SK-N-SH (cell line): ENCODE measurements around the gene BTBD6. TPM values are rescaled to one million over a fixed set of nuclear protein-coding genes. Genes with fewer than 3 reads are reported as not detected.

Experiments used
- CTCF ChIA-PET: fragments of 300-600, 350-600 bp; formaldehyde crosslinking; extraction: SDS; loops from one replicate; lab custom pipeline; 2021; lab: Yijun Ruan, JAX
- POLR2A ChIA-PET: fragments of 350-600 bp; sonication (Branson Sonifier 250); formaldehyde crosslinking; extraction: SDS; loops from one replicate; lab custom pipeline; 2020; ENCODE audit warnings: antibody characterized with exemption, inconsistent platforms; lab: Yijun Ruan, JAX
- DNase-seq: peaks from one replicate; pipeline ENCODE4 v3.0.0; 2012
- H2AFZ ChIP-seq: fragments of 200-600 bp; sonication (generic); 2 replicates; pipeline ENCODE4 v1.8.1; 2016; ENCODE audit warnings: antibody characterized with exemption, mild to moderate bottlenecking, low read depth
- H3F3A ChIP-seq: fragments of 200-600 bp; sonication (generic); replicated peaks from 2 replicates; pipeline ENCODE3; 2016; ENCODE audit warnings: antibody characterized with exemption, mild to moderate bottlenecking; ENCODE audit not compliant: insufficient read depth
- H3K27ac ChIP-seq, 2 experiments: fragments of 200-500 bp in 1 of 2; fragments of 200-600 bp in 1 of 2; sonication (Bioruptor generic) in 1 of 2; sonication (generic), shearing (Covaris generic) in 1 of 2; 2 replicates each; pipeline versions ENCODE4 v1.5.1 to v1.6.1; 2014 to 2016; ENCODE audit warnings: low read depth in 2 of 2, inconsistent platforms in 1 of 2, low read length in 1 of 2, mild to moderate bottlenecking in 1 of 2, mixed read lengths in 1 of 2
- H3K27me3 ChIP-seq: fragments of 200-600 bp; sonication (generic), shearing (Covaris generic); 2 replicates; pipeline ENCODE4 v1.6.1; 2016; ENCODE audit warnings: mixed run types; ENCODE audit not compliant: insufficient read depth
- H3K36me3 ChIP-seq, 2 experiments: fragments of 200-500 bp in 1 of 2; fragments of 200-600 bp in 1 of 2; sonication (Bioruptor generic) in 1 of 2; sonication (generic) in 1 of 2; replicated peaks in 1 of 2; 2 replicates each; pipeline versions ENCODE3 to v1.5.1; 2014 to 2016; ENCODE audit warnings: low read length in 1 of 2, mild to moderate bottlenecking in 1 of 2; ENCODE audit not compliant: insufficient read depth in 2 of 2, control insufficient read depth in 1 of 2
- H3K4me1 ChIP-seq, 2 experiments: fragments of 200-500 bp in 1 of 2; fragments of 200-600 bp in 1 of 2; sonication (Bioruptor generic) in 1 of 2; sonication (generic), shearing (Covaris generic) in 1 of 2; 2 replicates each; pipeline versions ENCODE4 v1.5.1 to v1.6.1; 2014 to 2016; ENCODE audit warnings: low read depth in 1 of 2, low read length in 1 of 2, mixed run types in 1 of 2; ENCODE audit not compliant: insufficient read depth in 2 of 2, control insufficient read depth in 1 of 2
- H3K4me2 ChIP-seq: fragments of 200-600 bp; sonication (generic), shearing (Covaris generic); 2 replicates; pipeline ENCODE4 v1.6.1; 2017; ENCODE audit warnings: mixed run types
- H3K4me3 ChIP-seq, 2 experiments: fragments of 200-500 bp in 1 of 2; fragments of 200-600 bp in 1 of 2; sonication (Bioruptor generic) in 1 of 2; sonication (generic), shearing (Covaris generic) in 1 of 2; 2 replicates each; pipeline versions ENCODE4 v1.5.1 to v1.8.1; 2014 to 2016; ENCODE audit warnings: low read depth in 2 of 2, inconsistent platforms in 1 of 2, low read length in 1 of 2, mild to moderate bottlenecking in 1 of 2, mixed read lengths in 1 of 2, moderate library complexity in 1 of 2
- H3K79me2 ChIP-seq: fragments of 200-600 bp; sonication (generic); 2 replicates; pipeline ENCODE4 v1.8.1; 2017; ENCODE audit warnings: mild to moderate bottlenecking; ENCODE audit not compliant: insufficient read depth
- H3K9ac ChIP-seq: fragments of 200-600 bp; sonication (generic); 2 replicates; pipeline ENCODE4 v1.6.1; 2017; ENCODE audit warnings: mixed run types
- H3K9me2 ChIP-seq: fragments of 200-600 bp; sonication (generic); 2 replicates; pipeline ENCODE4 v1.6.1; 2017; ENCODE audit warnings: mixed run types
- H3K9me3 ChIP-seq: fragments of 200-600 bp; sonication (generic); 2 replicates; pipeline ENCODE4 v1.6.1; 2017; ENCODE audit warnings: mixed run types, mild to moderate bottlenecking, moderate library complexity
- H4K20me1 ChIP-seq: fragments of 200-600 bp; sonication (generic); 2 replicates; pipeline ENCODE4 v1.6.1; 2017; ENCODE audit warnings: mild to moderate bottlenecking, mixed run types; ENCODE audit not compliant: insufficient read depth
- CHD2 ChIP-seq: fragments of 150-350 bp; IDR thresholded peaks from 2 replicates; pipeline ENCODE4 v1.6.1; 2018; ENCODE audit warnings: low read length; ENCODE audit not compliant: partially characterized antibody
- IRF3 ChIP-seq: fragments of 150-350 bp; IDR thresholded peaks from 2 replicates; pipeline ENCODE4 v1.6.1; 2016; ENCODE audit warnings: mild to moderate bottlenecking, low read depth, low read length
- MAX ChIP-seq: IDR thresholded peaks from 2 replicates; pipeline ENCODE4 v1.4.0; 2012; ENCODE audit warnings: low read depth
- RFX5 ChIP-seq: IDR thresholded peaks from 2 replicates; pipeline ENCODE4 v1.6.1; 2012; ENCODE audit warnings: mild to moderate bottlenecking, improper control_type of control experiment, low read length
- SMC3 ChIP-seq: IDR thresholded peaks from 2 replicates; pipeline ENCODE4 v1.6.1; 2012; ENCODE audit warnings: low read depth, low read length, improper control_type of control experiment
- USF2 ChIP-seq: fragments of 150-350 bp; IDR thresholded peaks from 2 replicates; pipeline ENCODE4 v1.6.1; 2017; ENCODE audit warnings: antibody characterized with exemption, low read length, low read depth, borderline replicate concordance
- YY1 ChIP-seq: IDR thresholded peaks from 2 replicates; pipeline ENCODE4 v1.4.0; 2012; ENCODE audit warnings: low read depth, mild to moderate bottlenecking
- WGBS: methylation state at CpG from one replicate; pipeline ENCODE4 v1.1.6; 2017; ENCODE audit warnings: low lambda C conversion rate; 5-methylcytosine and 5-hydroxymethylcytosine counted together
- polyA plus RNA-seq, 3 experiments: library from polyadenylated mRNA; depleted of rRNA; stranded (reverse); fragments of >200 nt; gene quantifications; 2 replicates each; pipeline ENCODE4 v1.2.3, GENCODE V29; 2012

Gene BTBD6
- polyA plus RNA-seq, 1 of the 3 experiments (the other 2 are of a cell fraction) = 20.9 TPM

- Histone ChIP-seq H3K4me3 (peak overlapping the region; percentile 54 to 58), H3K27ac (no peak overlapping the region; a peak in 1 of 4 replicates), H3K36me3 (peaks cover 14 to 44% of the 10 kb centered on the region in 2 experiments), H3F3A (peaks cover 3% of the 10 kb centered on the region), H3K27me3 (no peaks in the 10 kb centered on the region), H3K9ac (peak overlapping the region; percentile 53; the same call in 1 of the 2 replicates), H3K4me2 (peak overlapping the region; percentile 85), H3K9me3 (no peaks in the 10 kb centered on the region), H4K20me1 (0 out of 2 replicates have a peak, but pooled peaks cover 7% of the 10 kb centered on the region), H2AFZ (no peak overlapping the region), H3K9me2 (no peaks in the 10 kb centered on the region), H3K79me2 (peaks cover 41% of the 10 kb centered on the region; the same call in 1 of the 2 replicates), H3K4me1 (peaks cover 8 to 11% of the 10 kb centered on the region in 2 experiments; a peak in 2 of 4 replicates)
- CTCF ChIA-PET = interaction anchor here (0.9 to 1.5 kb wide), 9 partner anchors 9 to 159 kb away, joined by 3 to 9 read pairs (median 3); no protein-coding TSS in a partner anchor
- 94% methylated on average over 40 of the region's 62 CpGs for WGBS
- DNase-seq = peak; percentile 68
- POLR2A ChIA-PET = interaction anchor here (1.0 to 1.3 kb wide), 2 partner anchors 8 to 154 kb away, joined by 3 to 4 read pairs; no protein-coding TSS in a partner anchor
- no peak for TF ChIP-seq CHD2
- TF ChIP-seq USF2 = no peak
Observed at GRCh38 chr14:105249182-105250007, 1.1 kb downstream of the BTBD6 start.

- CTCF ChIA-PET = interaction anchor here (0.7 to 0.9 kb wide), 3 partner anchors 28 to 47 kb away, joined by 3 read pairs; no protein-coding TSS in a partner anchor
- H2AFZ ChIP-seq = no peak overlapping the region
- H3K9me2 ChIP-seq = no peaks in the 10 kb centered on the region
- DNase-seq = no peak
- no peak overlapping the region for H3K27ac ChIP-seq
- H3K79me2 ChIP-seq = peaks cover 35% of the 10 kb centered on the region; the same call in 1 of the 2 replicates
- POLR2A ChIA-PET = interaction anchor here (1.0 kb wide), 1 partner anchor 8 kb away, joined by 4 read pairs; no protein-coding TSS in a partner anchor
- no peaks in the 10 kb centered on the region for H3K9me3 ChIP-seq
- TF ChIP-seq MAX (no peak), IRF3 (no peak), YY1 (no peak), RFX5 (no peak), SMC3 (no peak)
- no peak overlapping the region for H3K4me3 ChIP-seq
- 0 out of 2 replicates have a peak, but pooled peaks cover 7% of the 10 kb centered on the region for H4K20me1 ChIP-seq
- H3F3A ChIP-seq = peaks cover 3% of the 10 kb centered on the region
- WGBS = 99% methylated on average over 14 of the region's 16 CpGs
- peaks cover 8 to 11% of the 10 kb centered on the region in 2 experiments; a peak in 2 of 4 replicates for H3K4me1 ChIP-seq
- no peak overlapping the region for H3K9ac ChIP-seq
- no peak overlapping the region for H3K4me2 ChIP-seq
- H3K27me3 ChIP-seq = no peaks in the 10 kb centered on the region
- H3K36me3 ChIP-seq = peaks cover 14 to 44% of the 10 kb centered on the region in 2 experiments
Observed at GRCh38 chr14:105250008-105250366, 1.7 kb downstream of the BTBD6 start.
